Measurements from ENCODE around the gene RNASEL. TPM values are rescaled to one million over a fixed set of nuclear protein-coding genes. Genes with fewer than 3 reads are reported as not detected.
A peak's percentile ranks its signal among the peaks of the same experiment; 100 is the strongest.

RNASEL gene
- total and polyA plus RNA-seq, 2 experiments from 2014 or later = 0.37 to 0.94 TPM

DNA sequence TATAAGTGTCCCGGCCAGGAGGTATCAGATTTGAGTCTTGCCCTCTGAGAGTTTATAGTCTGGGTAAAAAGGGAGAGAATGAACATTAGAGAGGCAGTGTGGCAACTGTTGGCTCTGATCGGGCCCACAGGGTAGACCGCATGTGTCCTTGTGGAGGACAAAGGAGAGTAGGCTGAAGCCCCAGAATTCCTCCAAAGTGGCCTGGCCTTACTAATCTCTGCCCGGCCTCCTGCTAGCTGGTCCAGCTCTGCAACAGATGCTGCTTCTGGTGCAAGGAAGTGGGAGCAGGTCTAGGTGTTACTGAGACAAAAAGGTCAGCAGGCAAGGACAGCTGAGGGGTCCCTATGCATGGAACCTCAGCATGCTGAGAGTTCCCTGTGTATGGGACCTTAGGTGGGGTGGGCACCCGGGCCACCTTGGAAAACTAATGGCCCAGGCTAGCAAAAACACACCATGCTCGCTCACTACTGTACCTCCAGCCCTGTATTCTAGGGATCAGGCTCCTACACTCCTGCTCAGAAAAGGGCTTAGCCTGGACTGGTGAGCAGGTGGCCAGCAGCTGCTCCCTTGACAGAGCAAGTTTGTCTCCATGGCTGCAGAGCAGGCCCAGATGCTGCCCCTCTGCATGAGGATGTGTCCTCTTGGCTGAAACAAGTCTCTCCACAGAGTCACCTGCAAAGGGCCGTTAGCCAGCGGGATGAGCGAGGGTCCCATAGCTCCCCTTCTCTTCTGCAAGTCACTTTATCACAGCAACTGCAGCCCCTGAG lies 45.4 kb upstream of the RNASEL start (continued):
- TF ChIP-seq, protein P1, sequence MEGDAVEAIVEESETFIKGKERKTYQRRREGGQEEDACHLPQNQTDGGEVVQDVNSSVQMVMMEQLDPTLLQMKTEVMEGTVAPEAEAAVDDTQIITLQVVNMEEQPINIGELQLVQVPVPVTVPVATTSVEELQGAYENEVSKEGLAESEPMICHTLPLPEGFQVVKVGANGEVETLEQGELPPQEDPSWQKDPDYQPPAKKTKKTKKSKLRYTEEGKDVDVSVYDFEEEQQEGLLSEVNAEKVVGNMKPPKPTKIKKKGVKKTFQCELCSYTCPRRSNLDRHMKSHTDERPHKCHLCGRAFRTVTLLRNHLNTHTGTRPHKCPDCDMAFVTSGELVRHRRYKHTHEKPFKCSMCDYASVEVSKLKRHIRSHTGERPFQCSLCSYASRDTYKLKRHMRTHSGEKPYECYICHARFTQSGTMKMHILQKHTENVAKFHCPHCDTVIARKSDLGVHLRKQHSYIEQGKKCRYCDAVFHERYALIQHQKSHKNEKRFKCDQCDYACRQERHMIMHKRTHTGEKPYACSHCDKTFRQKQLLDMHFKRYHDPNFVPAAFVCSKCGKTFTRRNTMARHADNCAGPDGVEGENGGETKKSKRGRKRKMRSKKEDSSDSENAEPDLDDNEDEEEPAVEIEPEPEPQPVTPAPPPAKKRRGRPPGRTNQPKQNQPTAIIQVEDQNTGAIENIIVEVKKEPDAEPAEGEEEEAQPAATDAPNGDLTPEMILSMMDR (conservative IDR thresholded peaks at IDR 0.05; ENCODE audit: low read depth in 2 of 2) = no peak
- TF ChIP-seq NANOG (IDR thresholded peaks at IDR 0.05; ENCODE audit: borderline replicate concordance) = no peak
- TF ChIP-seq EZH2 (IDR thresholded peaks at IDR 0.05; ENCODE audit: low read depth, unreplicated experiment) = no peak
- TF ChIP-seq STAT1 (IDR thresholded peaks at IDR 0.05; ENCODE audit: unreplicated experiment) = no peak
- no peak for TF ChIP-seq JUNB (IDR thresholded peaks at IDR 0.05; ENCODE audit: unreplicated experiment)

DNA sequence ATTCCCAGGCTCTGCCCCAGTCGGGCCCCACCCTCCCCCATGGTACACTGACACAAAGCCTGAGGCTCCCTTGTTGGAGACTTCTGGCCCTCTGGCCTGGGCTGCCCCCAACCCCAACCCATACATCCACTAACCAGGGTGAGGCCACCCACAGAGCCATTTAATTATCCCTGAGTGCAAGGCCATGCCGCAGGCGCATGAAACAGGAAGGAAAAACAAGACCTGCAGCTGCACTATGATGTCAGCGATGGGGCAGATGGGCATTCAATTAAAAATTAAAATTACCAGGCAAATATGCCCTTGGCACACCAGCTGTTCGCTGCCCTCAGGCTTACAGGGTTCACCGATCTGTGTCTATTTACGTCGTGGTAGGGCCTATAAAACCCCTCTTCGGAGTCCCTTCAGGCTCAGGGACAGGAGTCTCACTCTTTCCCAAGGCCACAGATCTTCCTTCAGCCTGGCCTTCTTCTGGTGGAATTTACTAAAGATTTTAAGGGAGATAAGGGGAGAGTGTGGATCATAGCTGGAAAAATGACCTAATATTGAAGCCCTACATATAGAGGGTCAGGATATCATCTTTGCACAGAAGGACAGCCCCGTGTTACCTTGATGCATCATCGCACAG lies 44.7 kb upstream of the RNASEL start:
- Mint-ChIP-seq H3K4me3 (no peak overlapping the region), H3K9me3 (no peaks in the 10 kb centered on the region), H3K27me3 (ENCODE audit: insufficient read depth, low read depth, poor library complexity) (no peaks in the 10 kb centered on the region), H3K4me1 (peaks cover 38% of the 10 kb centered on the region), H3K36me3 (ENCODE audit: low read depth) (no peaks in the 10 kb centered on the region), H3K27ac (no peak overlapping the region)
- Histone ChIP-seq H3K36me3 (ENCODE audit: insufficient read depth) (no peaks in the 10 kb centered on the region), H3K27me3 (ENCODE audit: insufficient read depth) (no peaks in the 10 kb centered on the region), H4K20me1 (replicated peaks; ENCODE audit: insufficient read depth) (no peaks in the 10 kb centered on the region), H3K4me1 (ENCODE audit: insufficient read depth) (peaks cover 27% of the 10 kb centered on the region), H3K9me2 (ENCODE audit: insufficient read depth) (no peaks in the 10 kb centered on the region), H3K27ac (ENCODE audit: low read depth) (no peak overlapping the region), H3K4me2 (no peak overlapping the region), H2AFZ (peak overlapping the region; percentile 9; the same call in 1 of the 2 replicates), H3F3A (replicated peaks; ENCODE audit: low read depth) (no peaks in the 10 kb centered on the region), H3K4me3 (no peak overlapping the region), H3K79me2 (replicated peaks; ENCODE audit: insufficient read depth) (no peaks in the 10 kb centered on the region)
- DNase-seq (ENCODE audit: low spot score) (peak; percentile 39), ATAC-seq (peak; percentile 82)
- TF ChIP-seq, protein P2, sequence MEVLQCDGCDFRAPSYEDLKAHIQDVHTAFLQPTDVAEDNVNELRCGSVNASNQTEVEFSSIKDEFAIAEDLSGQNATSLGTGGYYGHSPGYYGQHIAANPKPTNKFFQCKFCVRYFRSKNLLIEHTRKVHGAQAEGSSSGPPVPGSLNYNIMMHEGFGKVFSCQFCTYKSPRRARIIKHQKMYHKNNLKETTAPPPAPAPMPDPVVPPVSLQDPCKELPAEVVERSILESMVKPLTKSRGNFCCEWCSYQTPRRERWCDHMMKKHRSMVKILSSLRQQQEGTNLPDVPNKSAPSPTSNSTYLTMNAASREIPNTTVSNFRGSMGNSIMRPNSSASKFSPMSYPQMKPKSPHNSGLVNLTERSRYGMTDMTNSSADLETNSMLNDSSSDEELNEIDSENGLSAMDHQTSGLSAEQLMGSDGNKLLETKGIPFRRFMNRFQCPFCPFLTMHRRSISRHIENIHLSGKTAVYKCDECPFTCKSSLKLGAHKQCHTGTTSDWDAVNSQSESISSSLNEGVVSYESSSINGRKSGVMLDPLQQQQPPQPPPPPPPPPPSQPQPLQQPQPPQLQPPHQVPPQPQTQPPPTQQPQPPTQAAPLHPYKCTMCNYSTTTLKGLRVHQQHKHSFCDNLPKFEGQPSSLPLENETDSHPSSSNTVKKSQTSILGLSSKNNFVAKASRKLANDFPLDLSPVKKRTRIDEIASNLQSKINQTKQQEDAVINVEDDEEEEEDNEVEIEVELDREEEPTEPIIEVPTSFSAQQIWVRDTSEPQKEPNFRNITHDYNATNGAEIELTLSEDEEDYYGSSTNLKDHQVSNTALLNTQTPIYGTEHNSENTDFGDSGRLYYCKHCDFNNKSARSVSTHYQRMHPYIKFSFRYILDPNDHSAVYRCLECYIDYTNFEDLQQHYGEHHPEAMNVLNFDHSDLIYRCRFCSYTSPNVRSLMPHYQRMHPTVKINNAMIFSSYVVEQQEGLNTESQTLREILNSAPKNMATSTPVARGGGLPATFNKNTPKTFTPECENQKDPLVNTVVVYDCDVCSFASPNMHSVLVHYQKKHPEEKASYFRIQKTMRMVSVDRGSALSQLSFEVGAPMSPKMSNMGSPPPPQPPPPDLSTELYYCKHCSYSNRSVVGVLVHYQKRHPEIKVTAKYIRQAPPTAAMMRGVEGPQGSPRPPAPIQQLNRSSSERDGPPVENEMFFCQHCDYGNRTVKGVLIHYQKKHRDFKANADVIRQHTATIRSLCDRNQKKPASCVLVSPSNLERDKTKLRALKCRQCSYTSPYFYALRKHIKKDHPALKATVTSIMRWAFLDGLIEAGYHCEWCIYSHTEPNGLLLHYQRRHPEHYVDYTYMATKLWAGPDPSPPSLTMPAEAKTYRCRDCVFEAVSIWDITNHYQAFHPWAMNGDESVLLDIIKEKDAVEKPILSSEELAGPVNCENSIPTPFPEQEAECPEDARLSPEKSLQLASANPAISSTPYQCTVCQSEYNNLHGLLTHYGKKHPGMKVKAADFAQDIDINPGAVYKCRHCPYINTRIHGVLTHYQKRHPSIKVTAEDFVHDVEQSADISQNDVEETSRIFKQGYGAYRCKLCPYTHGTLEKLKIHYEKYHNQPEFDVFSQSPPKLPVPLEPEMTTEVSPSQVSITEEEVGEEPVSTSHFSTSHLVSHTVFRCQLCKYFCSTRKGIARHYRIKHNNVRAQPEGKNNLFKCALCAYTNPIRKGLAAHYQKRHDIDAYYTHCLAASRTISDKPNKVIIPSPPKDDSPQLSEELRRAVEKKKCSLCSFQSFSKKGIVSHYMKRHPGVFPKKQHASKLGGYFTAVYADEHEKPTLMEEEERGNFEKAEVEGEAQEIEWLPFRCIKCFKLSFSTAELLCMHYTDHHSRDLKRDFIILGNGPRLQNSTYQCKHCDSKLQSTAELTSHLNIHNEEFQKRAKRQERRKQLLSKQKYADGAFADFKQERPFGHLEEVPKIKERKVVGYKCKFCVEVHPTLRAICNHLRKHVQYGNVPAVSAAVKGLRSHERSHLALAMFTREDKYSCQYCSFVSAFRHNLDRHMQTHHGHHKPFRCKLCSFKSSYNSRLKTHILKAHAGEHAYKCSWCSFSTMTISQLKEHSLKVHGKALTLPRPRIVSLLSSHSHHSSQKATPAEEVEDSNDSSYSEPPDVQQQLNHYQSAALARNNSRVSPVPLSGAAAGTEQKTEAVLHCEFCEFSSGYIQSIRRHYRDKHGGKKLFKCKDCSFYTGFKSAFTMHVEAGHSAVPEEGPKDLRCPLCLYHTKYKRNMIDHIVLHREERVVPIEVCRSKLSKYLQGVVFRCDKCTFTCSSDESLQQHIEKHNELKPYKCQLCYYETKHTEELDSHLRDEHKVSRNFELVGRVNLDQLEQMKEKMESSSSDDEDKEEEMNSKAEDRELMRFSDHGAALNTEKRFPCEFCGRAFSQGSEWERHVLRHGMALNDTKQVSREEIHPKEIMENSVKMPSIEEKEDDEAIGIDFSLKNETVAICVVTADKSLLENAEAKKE (CRISPR knock-in tag; IDR thresholded peaks at IDR 0.05) = no peak
- no peak for TF ChIP-seq POLR2AphosphoS5 (IDR thresholded peaks at IDR 0.05; ENCODE audit: low read depth)
- no peak for TF ChIP-seq NANOG (IDR thresholded peaks at IDR 0.05; ENCODE audit: borderline replicate concordance)
- TF ChIP-seq STAT1 (IDR thresholded peaks at IDR 0.05; ENCODE audit: unreplicated experiment) = no peak
- no peak for TF ChIP-seq CREB1 (CRISPR knock-in tag; IDR thresholded peaks at IDR 0.05; ENCODE audit: low read depth)
- TF ChIP-seq, protein P1 (conservative IDR thresholded peaks at IDR 0.05; ENCODE audit: low read depth in 2 of 2) = no peak
- TF ChIP-seq JUNB (IDR thresholded peaks at IDR 0.05; ENCODE audit: unreplicated experiment) = no peak
- TF ChIP-seq, protein P3, sequence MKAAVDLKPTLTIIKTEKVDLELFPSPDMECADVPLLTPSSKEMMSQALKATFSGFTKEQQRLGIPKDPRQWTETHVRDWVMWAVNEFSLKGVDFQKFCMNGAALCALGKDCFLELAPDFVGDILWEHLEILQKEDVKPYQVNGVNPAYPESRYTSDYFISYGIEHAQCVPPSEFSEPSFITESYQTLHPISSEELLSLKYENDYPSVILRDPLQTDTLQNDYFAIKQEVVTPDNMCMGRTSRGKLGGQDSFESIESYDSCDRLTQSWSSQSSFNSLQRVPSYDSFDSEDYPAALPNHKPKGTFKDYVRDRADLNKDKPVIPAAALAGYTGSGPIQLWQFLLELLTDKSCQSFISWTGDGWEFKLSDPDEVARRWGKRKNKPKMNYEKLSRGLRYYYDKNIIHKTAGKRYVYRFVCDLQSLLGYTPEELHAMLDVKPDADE (IDR thresholded peaks at IDR 0.05) = no peak

Measured in GM23338 (cell line).